ENCODE results near the gene TMTC4. TPM values are rescaled to one million over a fixed set of nuclear protein-coding genes. Genes with fewer than 3 reads are reported as not detected.

Gene TMTC4
- total RNA-seq, 1 experiment from 2014 or later, result 45.4 TPM

- CTCF ChIA-PET, result no interaction called here
- DNase-seq, result no peak
- Mint-ChIP-seq H3K36me3 (ENCODE audit: insufficient read depth, unreplicated experiment) (peaks cover 28% of the 10 kb centered on the region), H3K27me3 (ENCODE audit: insufficient read depth, unreplicated experiment) (no peaks in the 10 kb centered on the region), H3K4me3 (ENCODE audit: unreplicated experiment) (no peak overlapping the region), H3K4me1 (ENCODE audit: low read depth, unreplicated experiment) (no peaks in the 10 kb centered on the region), H3K27ac (ENCODE audit: unreplicated experiment) (no peak overlapping the region), H3K9me3 (ENCODE audit: unreplicated experiment) (no peaks in the 10 kb centered on the region)
- TF ChIP-seq CTCF (IDR thresholded peaks at IDR 0.05; ENCODE audit: insufficient read depth in 1 of 2, low read depth in 1 of 2, low read length in 1 of 2, severe bottlenecking in 1 of 2, unreplicated experiment in 1 of 2), result no peak
- no TSS peak for BruUV-seq (replicated peaks)
- no peaks in the 10 kb centered on the region for H3K9me3 ChIP-seq
- H3K4me3 ChIP-seq (ENCODE audit: low read depth, low read length), result no peak overlapping the region
- no peaks in the 10 kb centered on the region for H3K4me1 ChIP-seq
- no peaks in the 10 kb centered on the region for H3K27me3 ChIP-seq (replicated peaks; ENCODE audit: control insufficient read depth, insufficient read depth, low read length)
- intact Hi-C loops (cut with micrococcal nuclease; ENCODE audit: unreplicated experiment), result no loop called here
- POLR2A ChIA-PET, result no interaction called here
- H3K36me3 ChIP-seq (ENCODE audit: control insufficient read depth, insufficient read depth, low read length), result peaks cover 2% of the 10 kb centered on the region; the same call in 1 of the 2 replicates
Observed at GRCh38 chr13:100636441-100636840, 38.2 kb downstream of the TMTC4 start.

DNA sequence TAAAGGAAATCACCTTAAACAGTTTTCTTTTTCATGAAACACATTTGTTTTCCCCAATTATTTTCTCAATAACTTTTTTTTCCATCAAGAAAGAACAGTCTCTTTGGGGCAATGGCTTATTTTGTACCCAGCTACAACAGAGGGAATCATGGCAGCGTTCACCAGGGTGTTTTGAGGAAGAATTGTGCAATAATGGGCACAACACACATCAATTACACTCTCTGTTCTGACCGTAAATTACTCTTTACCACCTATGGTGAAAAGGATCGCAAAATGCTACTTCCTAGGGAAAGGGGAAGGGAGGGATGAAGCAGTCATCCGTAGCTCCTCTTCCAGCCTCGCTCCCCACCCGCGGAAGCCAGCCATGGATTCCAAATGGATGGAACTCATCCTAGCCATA is 38.6 kb downstream of the TMTC4 start:
- Mint-ChIP-seq H3K27me3 (ENCODE audit: insufficient read depth, unreplicated experiment) (no peaks in the 10 kb centered on the region), H3K36me3 (ENCODE audit: insufficient read depth, unreplicated experiment) (peaks cover 28% of the 10 kb centered on the region), H3K4me3 (ENCODE audit: unreplicated experiment) (no peak overlapping the region), H3K9me3 (ENCODE audit: unreplicated experiment) (no peaks in the 10 kb centered on the region), H3K27ac (ENCODE audit: unreplicated experiment) (no peak overlapping the region), H3K4me1 (ENCODE audit: low read depth, unreplicated experiment) (no peaks in the 10 kb centered on the region)
- Histone ChIP-seq H3K4me3 (ENCODE audit: low read depth, low read length) (no peak overlapping the region), H3K9me3 (no peaks in the 10 kb centered on the region), H3K4me1 (no peaks in the 10 kb centered on the region), H3K27me3 (replicated peaks; ENCODE audit: control insufficient read depth, insufficient read depth, low read length) (no peaks in the 10 kb centered on the region), H3K36me3 (ENCODE audit: control insufficient read depth, insufficient read depth, low read length) (peaks cover 1% of the 10 kb centered on the region; the same call in 1 of the 2 replicates)
- CTCF ChIA-PET, result no interaction called here
- no peak for TF ChIP-seq CTCF (IDR thresholded peaks at IDR 0.05; ENCODE audit: insufficient read depth in 1 of 2, low read depth in 1 of 2, low read length in 1 of 2, severe bottlenecking in 1 of 2, unreplicated experiment in 1 of 2)
- intact Hi-C loops (cut with micrococcal nuclease; ENCODE audit: unreplicated experiment), result no loop called here
- BruUV-seq (replicated peaks), result no TSS peak
- POLR2A ChIA-PET, result no interaction called here
- DNase-seq, result no peak

GRCh38 chr13:100634696-100635095 is 39.9 kb downstream of the TMTC4 start:
- no peaks in the 10 kb centered on the region for H3K9me3 ChIP-seq
- H3K4me1 Mint-ChIP-seq (ENCODE audit: low read depth, unreplicated experiment), result no peaks in the 10 kb centered on the region
- ChIA-PET CTCF (no interaction called here), POLR2A (no interaction called here)
- no peak overlapping the region for H3K27ac Mint-ChIP-seq (ENCODE audit: unreplicated experiment)
- H3K36me3 ChIP-seq (ENCODE audit: control insufficient read depth, insufficient read depth, low read length), result peaks cover 1% of the 10 kb centered on the region; the same call in 1 of the 2 replicates
- peaks cover 40% of the 10 kb centered on the region for H3K36me3 Mint-ChIP-seq (ENCODE audit: insufficient read depth, unreplicated experiment)
- no peaks in the 10 kb centered on the region for H3K27me3 ChIP-seq (replicated peaks; ENCODE audit: control insufficient read depth, insufficient read depth, low read length)
- no peaks in the 10 kb centered on the region for H3K9me3 Mint-ChIP-seq (ENCODE audit: unreplicated experiment)
- no peaks in the 10 kb centered on the region for H3K27me3 Mint-ChIP-seq (ENCODE audit: insufficient read depth, unreplicated experiment)
- no TSS peak for BruUV-seq (replicated peaks)
- no peaks in the 10 kb centered on the region for H3K4me1 ChIP-seq
- intact Hi-C loops (cut with micrococcal nuclease; ENCODE audit: unreplicated experiment), result no loop called here
- no peak overlapping the region for H3K4me3 ChIP-seq (ENCODE audit: low read depth, low read length)
- H3K4me3 Mint-ChIP-seq (ENCODE audit: unreplicated experiment), result no peak overlapping the region
- DNase-seq, result no peak
- TF ChIP-seq CTCF (IDR thresholded peaks at IDR 0.05; ENCODE audit: insufficient read depth in 1 of 2, low read depth in 1 of 2, low read length in 1 of 2, severe bottlenecking in 1 of 2, unreplicated experiment in 1 of 2), result no peak

All from Caco-2 (cell line).